NCI-H510A (cell line): ENCODE results near the gene NUDC.
"Not testable (repeated sequence)": the region's sequence is repeated elsewhere in the genome, so short reads cannot be mapped to it uniquely, and the experiment has no call there.

Experiments used
- DNase-seq: peaks from one replicate; lab custom pipeline; 2025; lab: John Stamatoyannopoulos, UW

Gene NUDC

GRCh38 chr1:26989403-26990109 is 68.0 kb downstream of the NUDC start:
- not testable (repeated sequence) for DNase-seq

- no peak for DNase-seq
These were observed 70.0 kb downstream of the NUDC start for GRCh38 chr1:26991310-26992116.

GRCh38 chr1:26993237-26994019 is 71.9 kb downstream of the NUDC start, which contains the start of gene TRNP1:
Gene TRNP1 (plus strand): TSS chr1:26993692. CDS start chr1:26993787, 95 bp downstream.
- peak; percentile 42 for DNase-seq

- DNase-seq: no peak
These were observed 72.7 kb downstream of the NUDC start for GRCh38 chr1:26994020-26994786.

GRCh38 chr1:26994787-26995517 is 73.4 kb downstream of the NUDC start:
- no peak for DNase-seq

GRCh38 chr1:26996024-26996423 is 74.5 kb downstream of the NUDC start:
- DNase-seq: no peak
